ENCODE results near the gene MLH3.

Gene MLH3

DNA sequence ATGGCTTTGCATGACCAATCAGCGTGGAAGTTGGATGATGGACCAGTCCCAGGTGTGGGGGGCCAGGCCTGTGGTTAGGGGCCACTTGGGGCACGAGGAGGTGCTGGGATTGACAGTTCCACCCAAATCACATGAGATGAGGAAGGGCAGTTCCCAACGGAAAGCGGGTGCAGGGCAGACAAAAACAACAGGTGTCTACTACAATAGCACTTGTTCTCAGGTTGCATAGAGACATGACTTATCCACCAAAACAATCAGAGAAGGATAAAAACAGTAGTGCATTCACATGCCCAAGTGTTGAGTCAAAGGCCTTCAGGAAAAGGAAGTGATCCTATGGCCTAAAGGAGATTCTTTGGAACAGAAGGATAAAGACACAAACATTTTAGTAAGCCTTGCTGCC is 63.1 kb downstream of the MLH3 start:
- TF ChIP-seq, protein P1, sequence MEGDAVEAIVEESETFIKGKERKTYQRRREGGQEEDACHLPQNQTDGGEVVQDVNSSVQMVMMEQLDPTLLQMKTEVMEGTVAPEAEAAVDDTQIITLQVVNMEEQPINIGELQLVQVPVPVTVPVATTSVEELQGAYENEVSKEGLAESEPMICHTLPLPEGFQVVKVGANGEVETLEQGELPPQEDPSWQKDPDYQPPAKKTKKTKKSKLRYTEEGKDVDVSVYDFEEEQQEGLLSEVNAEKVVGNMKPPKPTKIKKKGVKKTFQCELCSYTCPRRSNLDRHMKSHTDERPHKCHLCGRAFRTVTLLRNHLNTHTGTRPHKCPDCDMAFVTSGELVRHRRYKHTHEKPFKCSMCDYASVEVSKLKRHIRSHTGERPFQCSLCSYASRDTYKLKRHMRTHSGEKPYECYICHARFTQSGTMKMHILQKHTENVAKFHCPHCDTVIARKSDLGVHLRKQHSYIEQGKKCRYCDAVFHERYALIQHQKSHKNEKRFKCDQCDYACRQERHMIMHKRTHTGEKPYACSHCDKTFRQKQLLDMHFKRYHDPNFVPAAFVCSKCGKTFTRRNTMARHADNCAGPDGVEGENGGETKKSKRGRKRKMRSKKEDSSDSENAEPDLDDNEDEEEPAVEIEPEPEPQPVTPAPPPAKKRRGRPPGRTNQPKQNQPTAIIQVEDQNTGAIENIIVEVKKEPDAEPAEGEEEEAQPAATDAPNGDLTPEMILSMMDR (IDR thresholded peaks at IDR 0.05; ENCODE audit: poor library complexity, severe bottlenecking), result no peak
- ATAC-seq (ENCODE audit: low read depth) (peak; percentile 99), DNase-seq (ENCODE audit: low spot score) (peak; percentile 74)
- no peak overlapping the region for H3K4me3 ChIP-seq (ENCODE audit: severe bottlenecking)
- H3K36me3 ChIP-seq (ENCODE audit: low read depth), result no peaks in the 10 kb centered on the region
- peak overlapping the region; percentile 53 for H3K27ac ChIP-seq (ENCODE audit: poor library complexity, severe bottlenecking)
- H3K4me1 ChIP-seq (ENCODE audit: insufficient read depth, poor library complexity, severe bottlenecking), result peaks cover 21% of the 10 kb centered on the region
- no peaks in the 10 kb centered on the region for H3K27me3 ChIP-seq (ENCODE audit: insufficient read depth, poor library complexity, severe bottlenecking)
- H3K9me3 ChIP-seq (ENCODE audit: severe bottlenecking), result no peaks in the 10 kb centered on the region

DNA sequence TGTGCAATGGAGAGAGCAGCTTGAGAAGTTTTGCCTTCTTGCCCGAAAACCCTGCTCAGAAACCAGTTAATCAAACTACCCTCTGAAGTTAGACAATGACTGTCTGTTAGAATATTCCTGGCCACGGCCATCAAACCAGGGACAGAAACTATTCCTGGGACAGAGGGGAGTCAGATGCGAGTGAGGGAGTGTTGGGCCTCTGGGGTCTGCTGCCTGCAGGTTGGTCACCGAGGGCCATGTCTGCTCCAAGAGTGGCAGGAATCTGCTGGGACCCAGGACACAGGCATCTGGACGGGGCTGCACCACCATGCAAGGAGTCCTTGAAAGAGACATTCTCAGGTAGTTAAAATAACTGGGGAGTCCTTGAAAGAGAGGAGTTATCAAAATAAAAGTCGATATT is 65.5 kb downstream of the MLH3 start:
- H3K27ac ChIP-seq (ENCODE audit: poor library complexity, severe bottlenecking), result no peak overlapping the region
- no peak overlapping the region for H3K4me3 ChIP-seq (ENCODE audit: severe bottlenecking)
- H3K4me1 ChIP-seq (ENCODE audit: insufficient read depth, poor library complexity, severe bottlenecking), result peaks cover 26% of the 10 kb centered on the region
- no peaks in the 10 kb centered on the region for H3K36me3 ChIP-seq (ENCODE audit: low read depth)
- TF ChIP-seq, protein P1 (IDR thresholded peaks at IDR 0.05; ENCODE audit: poor library complexity, severe bottlenecking), result no peak
- DNase-seq (ENCODE audit: low spot score), result peak; percentile 60
- no peak for ATAC-seq (ENCODE audit: low read depth)
- no peaks in the 10 kb centered on the region for H3K9me3 ChIP-seq (ENCODE audit: severe bottlenecking)
- no peaks in the 10 kb centered on the region for H3K27me3 ChIP-seq (ENCODE audit: insufficient read depth, poor library complexity, severe bottlenecking)

DNA sequence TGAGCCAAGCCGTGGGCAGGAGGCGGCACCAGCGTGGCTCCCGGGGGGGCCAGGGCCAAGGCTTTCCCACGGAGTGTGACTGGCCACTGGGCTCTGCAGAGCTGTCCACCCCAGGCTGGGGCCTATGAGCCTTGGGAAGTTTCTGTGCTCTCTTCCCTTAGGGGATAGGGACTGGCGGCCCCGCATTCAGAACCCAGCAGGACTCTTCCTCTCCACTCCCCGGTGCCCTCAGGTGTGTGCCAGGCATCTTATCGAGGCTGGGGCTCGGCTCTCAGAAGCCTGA is 66.3 kb downstream of the MLH3 start:
- TF ChIP-seq, protein P1 (IDR thresholded peaks at IDR 0.05; ENCODE audit: poor library complexity, severe bottlenecking), result no peak
- H3K27me3 ChIP-seq (ENCODE audit: insufficient read depth, poor library complexity, severe bottlenecking), result no peaks in the 10 kb centered on the region
- peaks cover 29% of the 10 kb centered on the region for H3K4me1 ChIP-seq (ENCODE audit: insufficient read depth, poor library complexity, severe bottlenecking)
- H3K36me3 ChIP-seq (ENCODE audit: low read depth), result no peaks in the 10 kb centered on the region
- no peak overlapping the region for H3K27ac ChIP-seq (ENCODE audit: poor library complexity, severe bottlenecking)
- no peaks in the 10 kb centered on the region for H3K9me3 ChIP-seq (ENCODE audit: severe bottlenecking)
- ATAC-seq (ENCODE audit: low read depth) (no peak), DNase-seq (ENCODE audit: low spot score) (no peak)
- no peak overlapping the region for H3K4me3 ChIP-seq (ENCODE audit: severe bottlenecking)

DNA sequence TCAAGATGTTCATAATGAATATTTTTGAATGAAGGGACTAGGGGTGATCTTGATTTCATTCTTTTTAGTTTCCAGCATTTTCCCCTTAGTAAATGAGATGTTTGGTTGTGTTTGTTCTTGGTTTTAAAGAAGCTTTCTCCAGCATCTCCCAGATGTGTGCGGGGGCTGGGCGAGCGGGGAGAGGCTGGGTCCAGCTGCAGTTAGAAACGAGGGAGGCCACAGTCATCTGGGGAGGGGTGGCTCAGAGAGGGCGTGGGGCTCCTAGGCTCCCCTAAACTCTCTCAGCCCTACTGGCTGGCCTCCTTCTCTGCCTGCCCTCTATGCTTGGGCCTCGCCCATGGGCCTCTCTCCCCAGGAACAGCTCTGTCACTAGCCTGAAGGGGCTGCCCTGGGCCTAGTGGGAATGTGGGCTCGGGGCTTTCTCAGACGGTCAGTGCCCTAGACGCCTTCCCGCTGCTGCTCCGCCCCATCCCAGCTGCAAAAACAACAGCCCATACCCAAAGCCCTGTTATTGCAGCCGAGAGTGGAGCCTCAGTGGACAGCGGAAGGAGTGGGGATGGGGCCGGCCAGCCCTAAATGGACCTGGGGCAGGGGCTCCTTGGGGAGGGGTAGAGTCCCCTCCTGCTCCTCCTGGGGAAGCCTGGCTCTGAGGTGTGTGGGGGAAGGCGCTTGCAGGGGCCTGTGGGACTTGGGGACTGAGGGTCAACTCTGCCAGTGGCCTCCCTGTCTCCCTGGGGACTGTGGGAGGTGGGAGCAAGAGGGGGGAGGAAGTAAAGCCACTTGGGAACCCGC is 66.8 kb downstream of the MLH3 start:
- H3K27ac ChIP-seq (ENCODE audit: poor library complexity, severe bottlenecking), result no peak overlapping the region
- H3K27me3 ChIP-seq (ENCODE audit: insufficient read depth, poor library complexity, severe bottlenecking), result no peaks in the 10 kb centered on the region
- H3K9me3 ChIP-seq (ENCODE audit: severe bottlenecking), result no peaks in the 10 kb centered on the region
- ATAC-seq (ENCODE audit: low read depth), result no peak
- H3K36me3 ChIP-seq (ENCODE audit: low read depth), result no peaks in the 10 kb centered on the region
- DNase-seq (ENCODE audit: low spot score), result peak; percentile 66
- TF ChIP-seq, protein P1 (IDR thresholded peaks at IDR 0.05; ENCODE audit: poor library complexity, severe bottlenecking), result no peak
- H3K4me1 ChIP-seq (ENCODE audit: insufficient read depth, poor library complexity, severe bottlenecking), result peaks cover 34% of the 10 kb centered on the region
- no peak overlapping the region for H3K4me3 ChIP-seq (ENCODE audit: severe bottlenecking)

DNA sequence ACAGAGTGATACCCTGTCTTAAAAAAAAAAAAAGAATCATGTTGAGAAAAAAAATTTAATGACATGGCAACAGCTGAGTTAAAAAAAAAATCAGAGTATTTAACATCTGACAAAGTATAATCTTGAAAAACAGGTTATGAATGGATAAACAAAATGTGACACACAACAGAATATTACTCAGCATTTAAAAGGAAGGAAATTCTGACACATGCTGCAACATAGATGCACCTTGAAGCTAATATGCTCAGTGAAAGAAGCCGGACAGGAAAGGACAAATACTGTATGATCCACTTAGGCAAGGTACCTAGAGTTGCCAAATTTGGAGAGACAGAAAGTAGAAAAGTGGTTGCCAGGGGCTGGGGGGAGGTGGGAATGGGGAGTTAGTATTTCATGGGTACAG is 67.9 kb downstream of the MLH3 start:
- H3K36me3 ChIP-seq (ENCODE audit: low read depth), result no peaks in the 10 kb centered on the region
- H3K27ac ChIP-seq (ENCODE audit: poor library complexity, severe bottlenecking), result no peak overlapping the region

More for the DNA sequence above, 67.9 kb downstream of the MLH3 start:
- TF ChIP-seq, protein P1 (IDR thresholded peaks at IDR 0.05; ENCODE audit: poor library complexity, severe bottlenecking), result no peak
- ATAC-seq (ENCODE audit: low read depth), result 0 out of 3 replicates have a peak, but pooled peaks have one; percentile 11
- no peak for DNase-seq (ENCODE audit: low spot score)
- Histone ChIP-seq H3K9me3 (ENCODE audit: severe bottlenecking) (no peaks in the 10 kb centered on the region), H3K4me1 (ENCODE audit: insufficient read depth, poor library complexity, severe bottlenecking) (peaks cover 34% of the 10 kb centered on the region), H3K27me3 (ENCODE audit: insufficient read depth, poor library complexity, severe bottlenecking) (no peaks in the 10 kb centered on the region), H3K4me3 (ENCODE audit: severe bottlenecking) (no peak overlapping the region)
